Pulmonary artery endothelial cell (primary cell): ENCODE data around the gene COQ7. TPM values are rescaled to one million over a fixed set of nuclear protein-coding genes. Genes with fewer than 3 reads are reported as not detected.
A peak's percentile ranks its signal among the peaks of the same experiment; 100 is the strongest.

Experiments used
- DNase-seq: peaks from one replicate; pipeline ENCODE4 v3.0.0-alpha.2; 2011; ENCODE audit warnings: low read depth, low spot score
- total RNA-seq: library from RNA; depleted of rRNA; stranded (reverse); fragments of >200 nt; gene quantifications from 2 replicates; pipeline ENCODE4 v1.2.3, GENCODE V29; 2014

Gene COQ7
- 23.8 and 31.8 TPM in 2 replicates for total RNA-seq

- DNase-seq, result peak; percentile 99
These were observed at the start of gene COQ7 for GRCh38 chr16:19067349-19068236. COQ7 (plus strand) TSS chr16:19067614; CDS start chr16:19067665, 51 bp downstream.

GRCh38 chr16:19020689-19021088 is 46.7 kb upstream of the COQ7 start:
- no peak for DNase-seq

GRCh38 chr16:19021747-19022146 is 45.7 kb upstream of the COQ7 start:
- no peak for DNase-seq

DNA sequence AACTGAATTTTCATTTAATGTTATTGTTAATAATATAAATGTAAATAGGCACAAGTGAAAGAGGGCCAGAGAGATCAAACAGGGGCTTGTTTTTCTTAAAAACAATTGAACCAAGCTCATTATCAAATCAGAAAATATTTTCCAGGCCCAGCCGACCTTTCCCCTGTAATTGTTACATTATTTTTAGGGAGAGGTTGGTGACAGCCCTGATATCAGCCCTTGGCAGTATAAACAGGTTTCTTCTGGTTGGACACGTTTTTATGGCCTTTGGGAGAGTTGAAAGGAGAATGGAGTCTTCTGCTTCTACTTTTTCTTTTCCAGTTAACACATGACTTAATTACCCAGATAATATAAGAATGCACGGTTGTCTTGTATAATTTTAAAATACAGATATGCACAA is 40.0 kb upstream of the COQ7 start:
- no peak for DNase-seq

GRCh38 chr16:19029980-19030379 is 37.4 kb upstream of the COQ7 start:
- DNase-seq, result peak; percentile 24

DNA sequence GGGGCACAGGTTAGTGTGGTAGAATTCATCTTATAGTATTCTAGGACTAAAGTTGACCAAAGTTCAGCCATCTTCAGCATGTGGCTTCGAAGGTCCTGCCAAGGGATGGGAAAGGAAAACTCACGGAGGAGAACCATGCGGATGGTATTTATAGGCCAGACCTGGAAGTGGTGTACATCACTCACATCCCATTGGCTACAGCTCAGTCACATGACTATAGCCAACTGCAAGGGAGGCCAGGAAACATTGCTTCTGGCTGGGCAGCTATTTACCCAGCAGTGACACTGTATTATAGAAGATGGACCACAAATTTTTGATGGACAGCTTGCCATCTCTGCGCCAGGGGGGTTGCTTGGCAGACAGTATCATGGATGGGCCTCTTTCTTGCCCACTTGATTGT is 35.7 kb upstream of the COQ7 start:
- no peak for DNase-seq

DNA sequence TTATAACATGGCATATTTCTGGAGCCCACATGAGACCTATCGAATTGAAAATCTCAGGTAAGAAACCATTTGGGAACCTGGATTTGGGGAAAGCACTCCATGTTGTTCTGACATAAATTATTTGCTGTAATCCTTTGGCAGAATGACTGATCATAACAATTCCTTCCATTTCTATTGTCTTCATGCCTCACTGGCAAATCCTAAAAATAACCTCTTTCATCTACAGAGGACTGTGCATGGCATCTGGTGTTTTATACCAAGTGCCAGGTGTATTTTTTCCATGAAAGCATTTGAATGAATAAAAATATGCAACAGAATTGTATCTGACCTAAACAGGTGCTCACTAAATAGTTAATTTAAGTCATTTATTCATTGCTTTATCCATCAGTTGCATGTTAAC is 33.7 kb upstream of the COQ7 start:
- DNase-seq, result no peak

GRCh38 chr16:19040400-19040799 is 27.0 kb upstream of the COQ7 start:
- no peak for DNase-seq

GRCh38 chr16:19044769-19045168 is 22.6 kb upstream of the COQ7 start:
- no peak for DNase-seq

GRCh38 chr16:19046062-19046461 is 21.4 kb upstream of the COQ7 start:
- DNase-seq, result no peak

GRCh38 chr16:19062706-19063105 is 4.7 kb upstream of the COQ7 start:
- DNase-seq, result no peak

GRCh38 chr16:19066988-19067348 is 446 bp upstream of the COQ7 start:
- no peak for DNase-seq

DNA sequence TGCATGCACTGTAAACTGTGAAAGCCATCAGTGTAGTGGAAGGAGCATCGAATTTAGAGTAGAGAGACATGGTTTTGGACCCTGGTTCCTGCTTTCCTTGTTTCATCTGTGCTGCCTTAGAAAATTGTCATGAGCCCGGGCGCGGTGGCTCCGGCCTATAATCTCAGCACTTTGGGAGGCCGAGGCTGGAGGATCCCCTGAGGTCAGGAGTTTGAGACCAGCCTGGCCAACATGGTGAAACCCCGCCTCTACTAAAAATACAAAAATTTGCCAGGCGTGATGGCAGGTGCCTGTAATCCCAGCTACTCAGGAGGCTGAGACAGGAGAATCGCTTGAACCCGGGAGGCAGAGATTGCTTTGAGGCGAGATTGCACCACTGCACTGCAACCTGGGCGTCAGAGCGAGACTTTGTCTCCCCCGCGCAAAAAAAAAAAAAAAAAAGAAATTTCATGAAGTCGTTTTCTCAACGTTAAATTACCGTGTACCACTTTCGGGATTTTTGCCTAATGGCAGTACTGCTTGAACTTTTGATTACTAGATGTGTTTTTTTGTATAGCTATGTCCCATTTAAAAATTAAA is 912 bp downstream of the COQ7 start:
- DNase-seq, result no peak

GRCh38 chr16:19071811-19072777 is 4.7 kb downstream of the COQ7 start:
- DNase-seq, result no peak

DNA sequence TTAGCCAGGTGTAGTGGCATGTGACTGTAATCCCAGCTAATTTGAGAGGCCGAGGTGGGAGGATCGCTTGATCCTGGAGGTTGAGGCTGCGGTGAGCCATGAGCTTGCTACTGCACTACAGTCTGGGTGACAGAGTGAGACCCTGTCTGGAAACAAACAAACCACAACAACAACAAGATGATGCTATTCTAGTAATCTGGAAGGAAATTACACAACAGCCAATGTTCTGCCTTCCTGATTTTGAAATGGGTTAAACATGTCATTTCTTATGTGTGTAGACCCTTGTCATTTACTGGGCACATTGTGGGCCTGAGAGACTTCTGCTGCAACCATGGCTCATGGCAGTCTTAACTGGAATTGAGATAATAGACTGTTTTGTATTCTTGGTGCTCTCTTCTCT is 5.9 kb downstream of the COQ7 start:
- DNase-seq, result no peak

- no peak for DNase-seq
These were observed 6.4 kb downstream of the COQ7 start for GRCh38 chr16:19073863-19074262.

- no peak for DNase-seq
These were observed 8.1 kb downstream of the COQ7 start for GRCh38 chr16:19075511-19075910.

DNA sequence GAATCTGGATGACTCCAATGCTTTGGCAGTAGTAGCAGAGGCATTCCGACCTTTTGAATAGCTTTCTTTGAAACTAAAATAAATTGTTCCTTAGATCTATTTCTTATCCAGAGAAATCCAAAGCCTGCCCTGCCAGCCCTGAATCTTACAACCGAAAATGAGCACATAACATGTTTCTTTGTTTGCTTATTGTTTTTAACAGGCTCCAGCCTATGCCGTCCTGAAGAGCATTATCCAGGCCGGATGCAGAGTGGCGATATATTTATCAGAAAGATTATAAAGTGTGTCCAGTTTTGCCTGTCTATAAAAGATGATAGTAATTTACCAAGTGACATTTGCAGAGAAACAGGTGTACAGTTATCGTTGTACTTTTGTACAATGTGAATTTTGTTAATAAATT is 10.5 kb downstream of the COQ7 start:
- no peak for DNase-seq

GRCh38 chr16:19083670-19084069 is 16.3 kb downstream of the COQ7 start:
- no peak for DNase-seq

GRCh38 chr16:19084139-19084538 is 16.7 kb downstream of the COQ7 start:
- DNase-seq, result no peak

GRCh38 chr16:19084879-19085278 is 17.5 kb downstream of the COQ7 start:
- DNase-seq, result no peak

- no peak for DNase-seq
These were observed 18.3 kb downstream of the COQ7 start for GRCh38 chr16:19085679-19086200.
